ENCODE data around the gene PCBD1. TPM values are rescaled to one million over a fixed set of nuclear protein-coding genes. Genes with fewer than 3 reads are reported as not detected.
A peak's percentile ranks its signal among the peaks of the same experiment; 100 is the strongest.

The PCBD1 gene
- total RNA-seq, 1 donor from 2014 or later: 118 TPM

GRCh38 chr10:70890917-70891431 lies 2.6 kb upstream of the PCBD1 start:
- ATAC-seq: no peak

DNA sequence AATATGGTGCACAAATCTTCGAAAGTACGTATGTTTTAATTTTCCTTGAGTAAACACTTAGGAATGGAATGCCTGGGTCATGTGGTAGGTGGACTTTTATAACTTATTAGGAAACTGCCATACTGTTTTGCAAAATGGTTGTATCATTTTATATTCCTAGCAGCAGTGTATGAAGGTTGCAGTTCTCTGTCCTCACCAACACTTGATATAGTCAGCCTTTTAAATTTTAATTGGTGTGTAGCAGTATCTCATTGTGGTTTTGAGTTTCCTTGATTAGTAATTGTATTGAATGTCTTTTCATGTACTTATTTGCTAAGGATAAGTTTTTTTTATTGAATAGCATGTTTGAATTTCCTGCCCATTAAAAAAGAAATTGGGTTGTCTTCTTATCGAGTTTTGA lies 926 bp upstream of the PCBD1 start:
- ATAC-seq: no peak
- Histone ChIP-seq H3K27ac (no peak overlapping the region), H3K27me3 (ENCODE audit: low read depth) (no peaks in the 10 kb centered on the region), H3K9me3 (no peaks in the 10 kb centered on the region), H3K4me1 (peaks cover 35% of the 10 kb centered on the region), H3K4me3 (no peak overlapping the region), H3K36me3 (peaks cover 17% of the 10 kb centered on the region)
- intact Hi-C loops (cut with DNase I): loop anchor here (10.0 kb wide), 1 partner anchor 74 kb away; the partner anchor contains the start of gene SGPL1
- DNase-seq: no peak
- TF ChIP-seq CTCF (IDR thresholded peaks at IDR 0.05): no peak

More at GRCh38 chr10:70890917-70891431, 2.6 kb upstream of the PCBD1 start:
- no peaks in the 10 kb centered on the region for H3K9me3 ChIP-seq
- no peak overlapping the region for H3K4me3 ChIP-seq
- intact Hi-C loops (cut with DNase I): no loop called here
- no peaks in the 10 kb centered on the region for H3K27me3 ChIP-seq (ENCODE audit: low read depth)
- H3K4me1 ChIP-seq: peaks cover 35% of the 10 kb centered on the region
- H3K36me3 ChIP-seq: no peaks in the 10 kb centered on the region
- H3K27ac ChIP-seq: no peak overlapping the region
- DNase-seq: no peak
- TF ChIP-seq CTCF (IDR thresholded peaks at IDR 0.05): no peak

DNA sequence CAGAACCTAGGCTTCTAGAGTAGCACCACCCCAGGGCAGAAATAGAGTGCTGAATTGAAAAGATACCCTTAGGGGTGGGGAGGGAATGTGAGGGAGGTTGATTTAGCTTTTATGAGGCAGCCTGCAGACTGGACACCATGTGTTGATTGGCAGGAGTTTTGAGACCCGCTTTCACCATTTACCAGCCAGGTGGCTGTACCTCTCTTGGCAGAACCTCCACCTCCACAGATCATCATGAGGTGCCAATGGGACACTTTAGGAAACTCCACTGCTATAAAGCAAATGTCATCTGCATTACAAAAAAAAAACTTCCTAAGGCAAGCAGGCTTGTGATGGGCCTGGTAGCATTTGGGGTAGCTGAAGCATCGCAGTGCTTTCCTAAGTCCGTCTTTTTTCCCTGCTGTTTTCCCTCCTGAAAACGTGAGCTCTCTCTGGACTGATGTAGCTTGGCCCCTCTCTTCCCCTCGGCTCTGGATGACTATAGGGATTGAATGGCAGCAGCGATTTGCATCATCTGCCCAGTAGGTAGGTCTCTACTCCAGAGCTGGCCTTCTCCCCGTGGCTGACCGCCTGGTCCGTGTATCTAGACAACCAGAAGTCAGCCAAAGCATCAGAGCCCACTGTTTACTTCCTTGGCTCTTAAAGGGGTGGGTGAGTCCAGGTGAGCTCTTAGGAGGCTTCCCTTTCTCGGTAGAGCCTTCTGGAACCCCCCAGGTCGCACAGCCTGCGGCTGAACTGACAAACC lies 1.3 kb downstream of the PCBD1 start:
- no peaks in the 10 kb centered on the region for H3K27me3 ChIP-seq (ENCODE audit: low read depth)
- peaks cover 35% of the 10 kb centered on the region for H3K4me1 ChIP-seq
- H3K4me3 ChIP-seq: peak overlapping the region; percentile 88
- H3K27ac ChIP-seq: peak overlapping the region; percentile 88
- ATAC-seq (no peak), DNase-seq (no peak)
- TF ChIP-seq CTCF (IDR thresholded peaks at IDR 0.05): no peak
- intact Hi-C loops (cut with DNase I): loop anchor here (10.0 kb wide), 1 partner anchor 72 kb away; the partner anchor contains the start of gene SGPL1
- no peaks in the 10 kb centered on the region for H3K9me3 ChIP-seq
- peaks cover 36% of the 10 kb centered on the region for H3K36me3 ChIP-seq

DNA sequence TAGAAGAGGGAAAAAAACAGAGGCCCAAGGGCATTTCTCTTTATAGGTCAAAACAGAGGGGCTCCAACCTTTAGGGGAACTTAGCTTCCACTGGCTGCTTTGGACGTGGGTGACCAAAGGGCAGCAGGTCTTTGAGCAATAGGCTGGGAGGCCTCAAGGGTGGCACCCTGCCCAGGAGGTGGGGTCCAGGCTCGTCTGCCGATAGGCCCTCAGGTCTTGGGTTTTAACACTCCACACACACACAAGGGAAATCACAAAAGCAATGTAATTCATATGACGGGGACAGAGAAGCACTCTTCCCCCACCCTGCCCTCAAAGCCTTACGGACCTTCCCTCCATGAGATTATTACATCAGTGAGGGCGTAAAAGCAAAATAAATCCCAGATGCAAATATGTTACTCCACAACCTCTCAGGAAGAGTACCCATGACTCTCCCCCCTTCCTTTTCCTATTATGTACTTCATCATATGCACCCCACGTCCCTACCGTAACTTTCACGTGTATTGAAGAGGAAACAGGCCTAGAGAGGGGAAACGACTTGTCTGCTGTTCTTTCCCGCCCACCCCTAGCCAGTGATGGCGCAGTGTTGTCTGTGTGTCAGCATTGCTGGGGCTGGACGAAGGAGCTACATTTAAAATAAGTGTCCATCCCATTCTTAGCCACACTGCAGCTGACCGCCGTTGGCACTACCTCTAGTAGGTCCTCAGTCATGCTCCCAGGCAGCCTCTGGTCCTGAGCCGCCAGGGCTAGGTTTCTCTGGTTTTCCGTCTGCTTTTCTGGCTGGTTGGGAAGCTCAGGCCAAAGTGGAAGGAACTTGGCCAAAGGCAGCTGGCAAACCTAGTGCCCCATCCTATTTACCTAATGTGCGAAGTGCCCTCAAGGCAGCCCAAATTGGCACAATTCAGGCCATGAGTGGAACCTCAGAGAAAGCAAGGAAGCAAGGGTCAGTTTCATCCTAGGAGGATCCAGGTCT lies 2.1 kb downstream of the PCBD1 start:
- H3K27ac ChIP-seq: no peak overlapping the region
- no peak for DNase-seq
- ATAC-seq: no peak
- no peak for TF ChIP-seq CTCF (IDR thresholded peaks at IDR 0.05)
- intact Hi-C loops (cut with DNase I): loop anchor here (10.0 kb wide), 1 partner anchor 71 kb away; the partner anchor contains the start of gene SGPL1
- peaks cover 38% of the 10 kb centered on the region for H3K36me3 ChIP-seq
- peaks cover 35% of the 10 kb centered on the region for H3K4me1 ChIP-seq
- no peaks in the 10 kb centered on the region for H3K9me3 ChIP-seq
- no peak overlapping the region for H3K4me3 ChIP-seq
- H3K27me3 ChIP-seq (ENCODE audit: low read depth): no peaks in the 10 kb centered on the region

DNA sequence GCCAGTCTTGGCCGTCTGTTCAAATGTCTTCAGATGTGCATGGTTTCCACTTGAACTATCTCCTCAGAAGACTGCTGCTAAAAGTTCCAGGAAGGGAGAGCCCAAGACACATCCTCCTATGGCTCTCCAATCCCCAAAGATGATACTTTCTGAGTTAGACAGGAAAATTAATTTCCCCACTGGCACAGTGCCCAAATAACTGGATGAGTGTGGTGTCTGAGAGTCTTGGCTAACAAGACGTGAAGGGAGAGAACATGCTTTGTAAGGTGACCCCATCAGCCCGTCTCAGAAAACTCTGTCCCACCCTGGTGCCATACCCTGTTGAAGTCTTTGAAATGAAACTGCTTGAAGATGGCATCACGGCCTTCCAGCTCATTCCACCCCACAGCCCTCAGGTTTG lies 2.9 kb downstream of the PCBD1 start:
- ATAC-seq: no peak
- Histone ChIP-seq H3K4me1 (peaks cover 34% of the 10 kb centered on the region), H3K27ac (no peak overlapping the region), H3K4me3 (no peak overlapping the region), H3K9me3 (no peaks in the 10 kb centered on the region), H3K36me3 (peaks cover 38% of the 10 kb centered on the region), H3K27me3 (ENCODE audit: low read depth) (no peaks in the 10 kb centered on the region)
- no peak for TF ChIP-seq CTCF (IDR thresholded peaks at IDR 0.05)
- intact Hi-C loops (cut with DNase I): loop anchor here (10.0 kb wide), 1 partner anchor 71 kb away; the partner anchor contains the start of gene SGPL1
- no peak for DNase-seq

Measured in lower lobe of right lung (tissue), 2 donors.